A673 (cell line): ENCODE results near the gene CYBRD1.
"Not testable (repeated sequence)": the region's sequence is repeated elsewhere in the genome, so short reads cannot be mapped to it uniquely, and the experiment has no call there.

ENCODE experiments used
- EZH2 ChIP-seq: fragments of 200-600 bp; sonication (generic); IDR thresholded peaks from 2 replicates; pipeline ENCODE4 v1.6.1; 2017; ENCODE audit warnings: borderline replicate concordance, low read depth, mild to moderate bottlenecking, mixed read lengths, antibody characterized with exemption, low read length; ENCODE audit not compliant: poor library complexity, severe bottlenecking
- TF ChIP-seq, protein P1 (sequence below): fragments of 300-800, 200-600 bp; sonication (generic); conservative IDR thresholded peaks from 2 replicates; pipeline ENCODE4 v1.5.1; 2017; ENCODE audit warnings: low read depth, mild to moderate bottlenecking, antibody characterized with exemption, low read length, moderate library complexity, mixed read lengths

DNA sequence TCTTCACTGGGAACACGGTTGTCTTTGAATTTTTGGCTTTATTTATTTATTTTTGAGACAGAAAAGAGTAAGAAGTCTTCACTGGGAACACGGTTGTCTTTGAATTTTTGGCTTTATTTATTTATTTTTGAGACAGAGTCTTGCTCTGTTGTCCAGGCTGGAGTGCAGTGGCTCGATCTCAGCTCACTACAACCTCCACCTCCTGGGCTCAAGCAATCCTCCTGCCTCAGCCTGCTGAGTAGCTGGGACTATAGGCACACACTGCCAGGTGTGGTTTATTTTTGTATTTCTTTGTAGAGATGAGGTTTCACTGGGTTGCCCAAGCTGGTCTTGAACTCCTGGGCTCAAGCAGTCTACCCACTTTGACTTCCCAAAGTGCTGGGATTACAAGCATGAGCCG lies 13.3 kb downstream of the CYBRD1 start:
- TF ChIP-seq, protein P1, sequence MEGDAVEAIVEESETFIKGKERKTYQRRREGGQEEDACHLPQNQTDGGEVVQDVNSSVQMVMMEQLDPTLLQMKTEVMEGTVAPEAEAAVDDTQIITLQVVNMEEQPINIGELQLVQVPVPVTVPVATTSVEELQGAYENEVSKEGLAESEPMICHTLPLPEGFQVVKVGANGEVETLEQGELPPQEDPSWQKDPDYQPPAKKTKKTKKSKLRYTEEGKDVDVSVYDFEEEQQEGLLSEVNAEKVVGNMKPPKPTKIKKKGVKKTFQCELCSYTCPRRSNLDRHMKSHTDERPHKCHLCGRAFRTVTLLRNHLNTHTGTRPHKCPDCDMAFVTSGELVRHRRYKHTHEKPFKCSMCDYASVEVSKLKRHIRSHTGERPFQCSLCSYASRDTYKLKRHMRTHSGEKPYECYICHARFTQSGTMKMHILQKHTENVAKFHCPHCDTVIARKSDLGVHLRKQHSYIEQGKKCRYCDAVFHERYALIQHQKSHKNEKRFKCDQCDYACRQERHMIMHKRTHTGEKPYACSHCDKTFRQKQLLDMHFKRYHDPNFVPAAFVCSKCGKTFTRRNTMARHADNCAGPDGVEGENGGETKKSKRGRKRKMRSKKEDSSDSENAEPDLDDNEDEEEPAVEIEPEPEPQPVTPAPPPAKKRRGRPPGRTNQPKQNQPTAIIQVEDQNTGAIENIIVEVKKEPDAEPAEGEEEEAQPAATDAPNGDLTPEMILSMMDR, result not testable (repeated sequence)
- not testable (repeated sequence) for TF ChIP-seq EZH2
